ENCODE measurements around the gene GALNT18. TPM values are rescaled to one million over a fixed set of nuclear protein-coding genes. Genes with fewer than 3 reads are reported as not detected.

Gene GALNT18
- total RNA-seq, 1 donor from 2014 or later, result 24.4 TPM

GRCh38 chr11:11533751-11534150, 88.1 kb downstream of the GALNT18 start:
- Histone ChIP-seq H3K4me3 (no peak overlapping the region), H3K4me1 (peaks cover 86% of the 10 kb centered on the region), H3K27ac (replicated peaks) (peak overlapping the region; percentile 52), H3K9me3 (replicated peaks) (no peaks in the 10 kb centered on the region), H3K36me3 (no peaks in the 10 kb centered on the region), H3K27me3 (ENCODE audit: low read depth) (no peaks in the 10 kb centered on the region)
- intact Hi-C loops (cut with micrococcal nuclease), result loop anchor here (10.0 kb wide), 1 partner anchor 81 kb away; no protein-coding TSS in a partner anchor
- DNase-seq, result no peak
- TF ChIP-seq, protein P1, sequence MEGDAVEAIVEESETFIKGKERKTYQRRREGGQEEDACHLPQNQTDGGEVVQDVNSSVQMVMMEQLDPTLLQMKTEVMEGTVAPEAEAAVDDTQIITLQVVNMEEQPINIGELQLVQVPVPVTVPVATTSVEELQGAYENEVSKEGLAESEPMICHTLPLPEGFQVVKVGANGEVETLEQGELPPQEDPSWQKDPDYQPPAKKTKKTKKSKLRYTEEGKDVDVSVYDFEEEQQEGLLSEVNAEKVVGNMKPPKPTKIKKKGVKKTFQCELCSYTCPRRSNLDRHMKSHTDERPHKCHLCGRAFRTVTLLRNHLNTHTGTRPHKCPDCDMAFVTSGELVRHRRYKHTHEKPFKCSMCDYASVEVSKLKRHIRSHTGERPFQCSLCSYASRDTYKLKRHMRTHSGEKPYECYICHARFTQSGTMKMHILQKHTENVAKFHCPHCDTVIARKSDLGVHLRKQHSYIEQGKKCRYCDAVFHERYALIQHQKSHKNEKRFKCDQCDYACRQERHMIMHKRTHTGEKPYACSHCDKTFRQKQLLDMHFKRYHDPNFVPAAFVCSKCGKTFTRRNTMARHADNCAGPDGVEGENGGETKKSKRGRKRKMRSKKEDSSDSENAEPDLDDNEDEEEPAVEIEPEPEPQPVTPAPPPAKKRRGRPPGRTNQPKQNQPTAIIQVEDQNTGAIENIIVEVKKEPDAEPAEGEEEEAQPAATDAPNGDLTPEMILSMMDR (IDR thresholded peaks at IDR 0.05; ENCODE audit: borderline replicate concordance), result no peak

- Histone ChIP-seq H3K27ac (replicated peaks) (peak overlapping the region; percentile 52), H3K4me1 (peaks cover 86% of the 10 kb centered on the region), H3K36me3 (no peaks in the 10 kb centered on the region), H3K27me3 (ENCODE audit: low read depth) (no peaks in the 10 kb centered on the region), H3K9me3 (replicated peaks) (no peaks in the 10 kb centered on the region), H3K4me3 (no peak overlapping the region)
- DNase-seq, result no peak
- TF ChIP-seq, protein P1 (IDR thresholded peaks at IDR 0.05; ENCODE audit: borderline replicate concordance), result no peak
- intact Hi-C loops (cut with micrococcal nuclease), result loop anchor here (10.0 kb wide), 1 partner anchor 82 kb away; no protein-coding TSS in a partner anchor
Observed at GRCh38 chr11:11533057-11533456, 88.7 kb downstream of the GALNT18 start.

DNA sequence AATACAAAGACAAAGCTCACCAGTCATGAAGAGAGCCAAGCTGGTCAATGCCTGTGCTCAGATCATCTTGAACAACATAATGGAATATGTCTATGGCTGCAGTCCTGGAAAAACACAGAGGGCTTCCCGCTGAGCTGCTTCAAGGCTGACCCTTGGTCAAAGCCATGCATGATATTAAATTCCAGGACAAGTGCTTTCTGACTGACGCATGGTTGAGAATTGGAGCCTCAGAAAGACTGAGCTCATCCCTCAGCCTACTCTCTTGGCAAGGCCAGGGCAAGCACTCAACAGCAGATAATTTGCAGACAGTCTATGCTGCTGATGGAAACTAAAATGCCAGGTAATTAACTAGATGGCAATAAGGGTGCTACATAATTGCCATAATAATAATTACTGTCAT, 89.2 kb downstream of the GALNT18 start:
- Histone ChIP-seq H3K4me1 (peaks cover 86% of the 10 kb centered on the region), H3K36me3 (no peaks in the 10 kb centered on the region), H3K27me3 (ENCODE audit: low read depth) (no peaks in the 10 kb centered on the region), H3K27ac (replicated peaks) (peak overlapping the region; percentile 52), H3K9me3 (replicated peaks) (no peaks in the 10 kb centered on the region), H3K4me3 (no peak overlapping the region)
- TF ChIP-seq, protein P1 (IDR thresholded peaks at IDR 0.05; ENCODE audit: borderline replicate concordance), result no peak
- no peak for DNase-seq
- intact Hi-C loops (cut with micrococcal nuclease), result loop anchor here (10.0 kb wide), 1 partner anchor 82 kb away; no protein-coding TSS in a partner anchor

GRCh38 chr11:11531131-11531908, 90.5 kb downstream of the GALNT18 start:
- Histone ChIP-seq H3K9me3 (replicated peaks) (no peaks in the 10 kb centered on the region), H3K36me3 (no peaks in the 10 kb centered on the region), H3K27me3 (ENCODE audit: low read depth) (no peaks in the 10 kb centered on the region), H3K4me3 (no peak overlapping the region), H3K27ac (replicated peaks) (no peak overlapping the region), H3K4me1 (peaks cover 84% of the 10 kb centered on the region)
- no peak for DNase-seq
- intact Hi-C loops (cut with micrococcal nuclease), result loop anchor here (10.0 kb wide), 1 partner anchor 83 kb away; no protein-coding TSS in a partner anchor
- TF ChIP-seq, protein P1 (IDR thresholded peaks at IDR 0.05; ENCODE audit: borderline replicate concordance), result peak; percentile 15

GRCh38 chr11:11528986-11529385, 92.8 kb downstream of the GALNT18 start:
- Histone ChIP-seq H3K4me1 (peaks cover 67% of the 10 kb centered on the region), H3K36me3 (no peaks in the 10 kb centered on the region), H3K27ac (replicated peaks) (no peak overlapping the region), H3K4me3 (no peak overlapping the region), H3K9me3 (replicated peaks) (no peaks in the 10 kb centered on the region), H3K27me3 (ENCODE audit: low read depth) (no peaks in the 10 kb centered on the region)
- DNase-seq, result no peak
- TF ChIP-seq, protein P1 (IDR thresholded peaks at IDR 0.05; ENCODE audit: borderline replicate concordance), result no peak
- intact Hi-C loops (cut with micrococcal nuclease), result no loop called here
